ENCODE measurements around the gene P3H4.
"Not testable (repeated sequence)": the region's sequence is repeated elsewhere in the genome, so short reads cannot be mapped to it uniquely, and the experiment has no call there.

P3H4 gene

GRCh38 chr17:41835800-41836549 is 24.2 kb upstream of the P3H4 start, which contains the start of gene NT5C3B:
NT5C3B (minus strand) TSS chr17:41836232; CDS start chr17:41836193, 39 bp downstream.
- Histone ChIP-seq H3K4me1 (ENCODE audit: insufficient read depth, low read length) (peaks cover 11% of the 10 kb centered on the region), H3K9ac (ENCODE audit: low read length) (peak within 1 kb of the TSS; percentile 54), H3K36me3 (ENCODE audit: insufficient read depth, low read length) (peaks cover 16% of the 10 kb centered on the region), H3K27me3 (ENCODE audit: control insufficient read depth in 1 of 2, insufficient read depth in 2 of 2, low read length in 2 of 2) (no peaks in the 10 kb centered on the region), H3K27ac (ENCODE audit: low read depth, low read length) (peak within 1 kb of the TSS; percentile 73), H3K9me3 (ENCODE audit: low read length) (no peaks in the 10 kb centered on the region), H3K4me3 (ENCODE audit: low read depth in 1 of 2, low read length in 2 of 2) (peak within 1 kb of the TSS; percentile 78 to 94)

GRCh38 chr17:41835214-41835799 is 23.6 kb upstream of the P3H4 start:
- Histone ChIP-seq H3K36me3 (ENCODE audit: insufficient read depth, low read length) (peaks cover 21% of the 10 kb centered on the region), H3K9me3 (ENCODE audit: low read length) (no peaks in the 10 kb centered on the region), H3K9ac (ENCODE audit: low read length) (peak overlapping the region; percentile 54), H3K4me3 (ENCODE audit: low read depth in 1 of 2, low read length in 2 of 2) (peak overlapping the region; percentile 78 to 94), H3K27ac (ENCODE audit: low read depth, low read length) (peak overlapping the region; percentile 73), H3K27me3 (ENCODE audit: control insufficient read depth in 1 of 2, insufficient read depth in 2 of 2, low read length in 2 of 2) (no peaks in the 10 kb centered on the region), H3K4me1 (ENCODE audit: insufficient read depth, low read length) (peaks cover 11% of the 10 kb centered on the region)

GRCh38 chr17:41829961-41830360 is 18.2 kb upstream of the P3H4 start:
- peaks cover 46% of the 10 kb centered on the region for H3K36me3 ChIP-seq (ENCODE audit: insufficient read depth, low read length)
- not testable (repeated sequence) for H3K27me3 ChIP-seq (ENCODE audit: control insufficient read depth in 1 of 2, insufficient read depth in 2 of 2, low read length in 2 of 2); H3K4me3 ChIP-seq (ENCODE audit: low read depth in 1 of 2, low read length in 2 of 2); H3K27ac ChIP-seq (ENCODE audit: low read depth, low read length); H3K9me3 ChIP-seq (ENCODE audit: low read length); H3K9ac ChIP-seq (ENCODE audit: low read length); H3K4me1 ChIP-seq (ENCODE audit: insufficient read depth, low read length)

- no peaks in the 10 kb centered on the region for H3K4me1 ChIP-seq (ENCODE audit: insufficient read depth, low read length)
- no peak overlapping the region for H3K9ac ChIP-seq (ENCODE audit: low read length)
- no peaks in the 10 kb centered on the region for H3K27me3 ChIP-seq (ENCODE audit: control insufficient read depth in 1 of 2, insufficient read depth in 2 of 2, low read length in 2 of 2)
- no peaks in the 10 kb centered on the region for H3K9me3 ChIP-seq (ENCODE audit: low read length)
- peaks cover 33% of the 10 kb centered on the region for H3K36me3 ChIP-seq (ENCODE audit: insufficient read depth, low read length)
- no peak overlapping the region for H3K4me3 ChIP-seq (ENCODE audit: low read depth in 1 of 2, low read length in 2 of 2)
- H3K27ac ChIP-seq (ENCODE audit: low read depth, low read length), result no peak overlapping the region
Observed at GRCh38 chr17:41825175-41825845, 13.6 kb upstream of the P3H4 start.

- Histone ChIP-seq H3K27me3 (ENCODE audit: control insufficient read depth in 1 of 2, insufficient read depth in 2 of 2, low read length in 2 of 2) (no peaks in the 10 kb centered on the region), H3K9me3 (ENCODE audit: low read length) (no peaks in the 10 kb centered on the region), H3K9ac (ENCODE audit: low read length) (no peak overlapping the region), H3K27ac (ENCODE audit: low read depth, low read length) (no peak overlapping the region), H3K4me3 (ENCODE audit: low read depth in 1 of 2, low read length in 2 of 2) (no peak overlapping the region), H3K36me3 (ENCODE audit: insufficient read depth, low read length) (peaks cover 26% of the 10 kb centered on the region), H3K4me1 (ENCODE audit: insufficient read depth, low read length) (no peaks in the 10 kb centered on the region)
Observed at GRCh38 chr17:41824086-41824485, 12.3 kb upstream of the P3H4 start.

- no peaks in the 10 kb centered on the region for H3K9me3 ChIP-seq (ENCODE audit: low read length)
- H3K27me3 ChIP-seq (ENCODE audit: control insufficient read depth in 1 of 2, insufficient read depth in 2 of 2, low read length in 2 of 2), result no peaks in the 10 kb centered on the region
- H3K36me3 ChIP-seq (ENCODE audit: insufficient read depth, low read length), result peaks cover 26% of the 10 kb centered on the region
- H3K9ac ChIP-seq (ENCODE audit: low read length), result no peak overlapping the region
- H3K27ac ChIP-seq (ENCODE audit: low read depth, low read length), result no peak overlapping the region
- no peak overlapping the region for H3K4me3 ChIP-seq (ENCODE audit: low read depth in 1 of 2, low read length in 2 of 2)
- no peaks in the 10 kb centered on the region for H3K4me1 ChIP-seq (ENCODE audit: insufficient read depth, low read length)
Observed at GRCh38 chr17:41823580-41823979, 11.8 kb upstream of the P3H4 start.

- Histone ChIP-seq H3K36me3 (ENCODE audit: insufficient read depth, low read length) (peaks cover 26% of the 10 kb centered on the region), H3K4me1 (ENCODE audit: insufficient read depth, low read length) (no peaks in the 10 kb centered on the region), H3K4me3 (ENCODE audit: low read depth in 1 of 2, low read length in 2 of 2) (no peak overlapping the region), H3K9ac (ENCODE audit: low read length) (no peak overlapping the region), H3K27ac (ENCODE audit: low read depth, low read length) (no peak overlapping the region), H3K9me3 (ENCODE audit: low read length) (no peaks in the 10 kb centered on the region), H3K27me3 (ENCODE audit: control insufficient read depth in 1 of 2, insufficient read depth in 2 of 2, low read length in 2 of 2) (no peaks in the 10 kb centered on the region)
Observed at GRCh38 chr17:41823141-41823524, 11.4 kb upstream of the P3H4 start.

GRCh38 chr17:41822216-41823140 is 10.7 kb upstream of the P3H4 start:
- H3K36me3 ChIP-seq (ENCODE audit: insufficient read depth, low read length), result peaks cover 21% of the 10 kb centered on the region

GRCh38 chr17:41821776-41822175 is 10.0 kb upstream of the P3H4 start:
- Histone ChIP-seq H3K36me3 (ENCODE audit: insufficient read depth, low read length) (peaks cover 18% of the 10 kb centered on the region), H3K4me1 (ENCODE audit: insufficient read depth, low read length) (no peaks in the 10 kb centered on the region), H3K9me3 (ENCODE audit: low read length) (no peaks in the 10 kb centered on the region), H3K4me3 (ENCODE audit: low read depth in 1 of 2, low read length in 2 of 2) (no peak overlapping the region), H3K9ac (ENCODE audit: low read length) (no peak overlapping the region), H3K27ac (ENCODE audit: low read depth, low read length) (no peak overlapping the region), H3K27me3 (ENCODE audit: control insufficient read depth in 1 of 2, insufficient read depth in 2 of 2, low read length in 2 of 2) (no peaks in the 10 kb centered on the region)

More at GRCh38 chr17:41822216-41823140, 10.7 kb upstream of the P3H4 start:
- H3K27me3 ChIP-seq (ENCODE audit: control insufficient read depth in 1 of 2, insufficient read depth in 2 of 2, low read length in 2 of 2), result no peaks in the 10 kb centered on the region
- H3K4me1 ChIP-seq (ENCODE audit: insufficient read depth, low read length), result no peaks in the 10 kb centered on the region
- H3K9me3 ChIP-seq (ENCODE audit: low read length), result no peaks in the 10 kb centered on the region
- no peak overlapping the region for H3K27ac ChIP-seq (ENCODE audit: low read depth, low read length)
- no peak overlapping the region for H3K4me3 ChIP-seq (ENCODE audit: low read depth in 1 of 2, low read length in 2 of 2)
- no peak overlapping the region for H3K9ac ChIP-seq (ENCODE audit: low read length)

- Histone ChIP-seq H3K9me3 (ENCODE audit: low read length) (no peaks in the 10 kb centered on the region), H3K27ac (ENCODE audit: low read depth, low read length) (no peak overlapping the region), H3K27me3 (ENCODE audit: control insufficient read depth in 1 of 2, insufficient read depth in 2 of 2, low read length in 2 of 2) (no peaks in the 10 kb centered on the region), H3K4me3 (ENCODE audit: low read depth in 1 of 2, low read length in 2 of 2) (no peak overlapping the region), H3K4me1 (ENCODE audit: insufficient read depth, low read length) (peaks cover 8% of the 10 kb centered on the region), H3K36me3 (ENCODE audit: insufficient read depth, low read length) (no peaks in the 10 kb centered on the region), H3K9ac (ENCODE audit: low read length) (no peak overlapping the region)
Observed at GRCh38 chr17:41818024-41818423, 6.3 kb upstream of the P3H4 start.

All from muscle layer of colon (tissue), 2 donors.